Ramos (cell line): ENCODE data around the gene RHBDF1.

Source experiments
- in situ Hi-C: fragments of 300-500 bp; cut with MboI; formaldehyde crosslinking; loops from one replicate; pipeline ENCODE4 v1.14.3; 2022; ENCODE audit warnings: low sequenced_read_pairs; ENCODE audit not compliant: unreplicated experiment

The RHBDF1 gene

GRCh38 chr16:72561-73548 lies at the start of gene RHBDF1:
Gene RHBDF1 (minus strand): TSS chr16:72631. CDS start chr16:65015, 7,616 bp downstream.
- in situ Hi-C loops, result no loop called here

GRCh38 chr16:120756-121155 lies 48.3 kb upstream of the RHBDF1 start:
- in situ Hi-C loops, result no loop called here

GRCh38 chr16:119835-120491 lies 47.5 kb upstream of the RHBDF1 start:
- in situ Hi-C loops, result no loop called here

- in situ Hi-C loops, result no loop called here
These were observed 46.9 kb upstream of the RHBDF1 start for GRCh38 chr16:119295-119694.

- in situ Hi-C loops, result no loop called here
These were observed 46.4 kb upstream of the RHBDF1 start for GRCh38 chr16:118857-119256.

- in situ Hi-C loops, result no loop called here
These were observed 45.2 kb upstream of the RHBDF1 start for GRCh38 chr16:117379-118365.

- in situ Hi-C loops, result no loop called here
These were observed 43.6 kb upstream of the RHBDF1 start for GRCh38 chr16:116015-116414.

- in situ Hi-C loops, result no loop called here
These were observed 41.9 kb upstream of the RHBDF1 start for GRCh38 chr16:114327-114726.

- in situ Hi-C loops, result no loop called here
These were observed 39.9 kb upstream of the RHBDF1 start for GRCh38 chr16:112153-112840.

GRCh38 chr16:106623-107324 lies 34.3 kb upstream of the RHBDF1 start:
- in situ Hi-C loops, result loop anchor here (5.0 kb wide), 1 partner anchor 86 kb away; no protein-coding TSS in a partner anchor

- in situ Hi-C loops, result loop anchor here (5.0 kb wide), 1 partner anchor 87 kb away; no protein-coding TSS in a partner anchor
These were observed 33.1 kb upstream of the RHBDF1 start for GRCh38 chr16:105521-105920.

GRCh38 chr16:104928-105327 lies 32.5 kb upstream of the RHBDF1 start:
- in situ Hi-C loops, result loop anchor here (5.0 kb wide), 1 partner anchor 87 kb away; no protein-coding TSS in a partner anchor

- in situ Hi-C loops, result no loop called here
These were observed 31.9 kb upstream of the RHBDF1 start for GRCh38 chr16:104355-104754.

- in situ Hi-C loops, result no loop called here
These were observed 29.8 kb upstream of the RHBDF1 start for GRCh38 chr16:102060-102855.

GRCh38 chr16:101586-101985 lies 29.2 kb upstream of the RHBDF1 start:
- in situ Hi-C loops, result no loop called here

GRCh38 chr16:100989-101388 lies 28.6 kb upstream of the RHBDF1 start:
- in situ Hi-C loops, result no loop called here

GRCh38 chr16:97822-98221 lies 25.4 kb upstream of the RHBDF1 start:
- in situ Hi-C loops, result no loop called here

GRCh38 chr16:96935-97381 lies 24.5 kb upstream of the RHBDF1 start:
- in situ Hi-C loops, result no loop called here
